Peyer's patch (tissue), 4 donors: Measurements from ENCODE around the gene PGGT1B.

Experiments used
- CTCF ChIP-seq, 6 experiments: fragments of 450-650 bp in 4 of 6; fragments of 200-600 bp in 2 of 6; sonication (generic) in 1 of 6; IDR thresholded peaks; one replicate each; pipeline ENCODE4 v1.5.1; 2017 to 2019; ENCODE audit warnings: antibody characterized with exemption in 6 of 6, mild to moderate bottlenecking in 3 of 6, moderate library complexity in 1 of 6
- POLR2A ChIP-seq, 2 donors: fragments of 450-650 bp; IDR thresholded peaks; one replicate each; pipeline ENCODE4 v1.5.1; 2017; ENCODE audit warnings: antibody characterized with exemption in 2 of 2, mild to moderate bottlenecking in 2 of 2, moderate library complexity in 2 of 2

- no peak for TF ChIP-seq CTCF (IDR thresholded peaks at IDR 0.05)
- TF ChIP-seq POLR2A (IDR thresholded peaks at IDR 0.05): no peak
Observed at GRCh38 chr5:115267617-115268016, 4.9 kb upstream of the PGGT1B start.
